ENCODE results near the gene OR3A3.
"Not testable (repeated sequence)": the region's sequence is repeated elsewhere in the genome, so short reads cannot be mapped to it uniquely, and the experiment has no call there.

OR3A3 gene

GRCh38 chr17:3411070-3411469 lies at the start of gene OR3A3:
Gene OR3A3 (plus strand): TSS chr17:3411370.
- no peak for DNase-seq (ENCODE audit: low read depth)

GRCh38 chr17:3371167-3371566 lies 40.0 kb upstream of the OR3A3 start:
- DNase-seq (ENCODE audit: low read depth) = not testable (repeated sequence)

- no peak for DNase-seq (ENCODE audit: low read depth)
Measured at GRCh38 chr17:3378321-3378720, 32.8 kb upstream of the OR3A3 start.

GRCh38 chr17:3381957-3382356 lies 29.2 kb upstream of the OR3A3 start:
- no peak for DNase-seq (ENCODE audit: low read depth)

DNA sequence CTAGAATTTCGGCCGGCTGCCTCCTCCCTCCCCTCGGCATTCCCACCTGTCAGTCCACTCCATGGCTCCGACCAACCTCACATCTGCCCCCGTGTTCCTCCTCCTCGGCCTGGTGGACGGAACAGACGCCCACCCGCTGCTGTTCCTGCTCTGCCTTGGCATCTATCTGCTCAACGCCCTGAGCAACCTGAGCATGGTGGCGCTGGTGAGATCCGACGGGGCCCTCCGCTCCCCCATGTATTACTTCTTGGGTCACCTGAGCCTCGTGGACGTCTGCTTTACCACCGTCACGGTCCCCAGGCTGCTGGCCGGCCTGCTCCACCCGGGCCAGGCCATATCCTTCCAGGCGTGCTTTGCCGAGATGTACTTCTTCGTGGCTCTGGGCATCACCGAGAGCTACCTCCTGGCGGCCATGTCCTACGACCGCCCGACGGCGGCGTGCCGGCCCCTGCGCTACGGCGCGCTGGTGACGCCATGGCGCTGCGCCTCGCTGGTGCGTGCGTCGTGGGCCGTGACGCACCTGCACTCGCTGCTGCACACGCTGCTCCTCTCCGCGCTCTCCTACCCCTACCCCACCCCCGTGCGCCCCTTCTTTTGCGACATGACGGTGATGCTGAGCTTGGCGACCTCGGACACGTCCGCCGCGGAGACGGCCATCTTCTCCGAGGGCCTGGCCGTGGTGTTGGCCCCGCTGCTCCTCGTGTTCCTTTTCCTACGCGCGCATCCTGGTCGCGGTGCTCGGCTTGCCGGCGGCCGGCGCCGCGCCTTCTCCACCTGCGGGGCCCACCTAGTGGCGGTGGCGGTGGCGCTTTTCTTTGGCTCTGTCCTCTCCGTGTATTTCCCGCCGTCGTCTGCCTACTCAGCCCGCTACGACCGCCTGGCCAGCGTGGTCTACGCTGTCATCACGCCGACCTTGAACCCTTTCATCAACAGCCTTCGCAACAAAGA lies 25.0 kb upstream of the OR3A3 start, which contains the start of gene OR3A2:
OR3A2 (minus strand) TSS at position 440 of the 948 bp plus-strand sequence.
- peak; percentile 43 for DNase-seq (ENCODE audit: low read depth)

GRCh38 chr17:3389791-3390190 lies 21.4 kb upstream of the OR3A3 start:
- DNase-seq (ENCODE audit: low read depth) = no peak

DNA sequence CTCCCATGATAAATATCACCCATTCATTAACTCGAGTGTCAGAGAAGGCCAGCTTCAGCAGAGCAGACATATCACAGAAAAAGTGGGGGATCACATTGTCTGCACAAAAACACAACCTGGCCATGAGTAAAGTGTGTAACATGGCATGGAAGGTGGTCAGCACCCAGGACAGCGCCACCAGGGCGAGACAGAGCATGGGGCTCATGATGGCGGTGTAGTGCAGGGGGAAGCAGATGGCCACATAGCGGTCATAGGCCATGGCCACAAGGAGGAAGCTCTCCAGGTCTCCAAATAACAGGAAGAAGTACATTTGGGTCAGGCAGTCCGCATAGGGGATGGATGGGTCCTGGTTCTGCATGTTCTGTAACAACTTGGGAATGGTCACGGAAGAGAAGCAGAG lies 13.4 kb upstream of the OR3A3 start:
- not testable (repeated sequence) for DNase-seq (ENCODE audit: low read depth)

- DNase-seq (ENCODE audit: low read depth) = no peak
Measured at GRCh38 chr17:3398310-3398709, 12.9 kb upstream of the OR3A3 start, which contains the start of gene OR1E1. Gene OR1E1 (minus strand): TSS chr17:3398410. CDS start chr17:3398410, 0 bp downstream.

- no peak for DNase-seq (ENCODE audit: low read depth)
Measured at GRCh38 chr17:3400055-3400454, 11.1 kb upstream of the OR3A3 start.

- DNase-seq (ENCODE audit: low read depth) = no peak
Measured at GRCh38 chr17:3401786-3402185, 9.4 kb upstream of the OR3A3 start.

DNA sequence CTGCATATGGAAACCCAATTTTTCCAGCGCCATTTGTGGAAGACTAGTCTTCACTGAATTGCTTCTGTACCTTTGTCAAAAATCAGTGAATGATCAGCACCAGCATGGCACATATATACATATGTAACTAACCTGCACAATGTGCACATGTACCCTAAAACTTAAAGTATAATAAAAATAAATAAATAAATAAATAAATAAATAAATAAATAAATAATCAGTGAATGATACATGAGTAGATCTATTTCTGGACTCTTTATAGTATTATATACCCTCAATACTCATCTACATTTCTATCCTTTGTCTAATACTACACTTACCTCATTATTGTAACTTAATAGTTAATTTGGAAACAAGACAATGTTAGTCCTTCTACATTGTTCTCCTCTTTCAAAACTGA lies 7.3 kb upstream of the OR3A3 start:
- not testable (repeated sequence) for DNase-seq (ENCODE audit: low read depth)

DNA sequence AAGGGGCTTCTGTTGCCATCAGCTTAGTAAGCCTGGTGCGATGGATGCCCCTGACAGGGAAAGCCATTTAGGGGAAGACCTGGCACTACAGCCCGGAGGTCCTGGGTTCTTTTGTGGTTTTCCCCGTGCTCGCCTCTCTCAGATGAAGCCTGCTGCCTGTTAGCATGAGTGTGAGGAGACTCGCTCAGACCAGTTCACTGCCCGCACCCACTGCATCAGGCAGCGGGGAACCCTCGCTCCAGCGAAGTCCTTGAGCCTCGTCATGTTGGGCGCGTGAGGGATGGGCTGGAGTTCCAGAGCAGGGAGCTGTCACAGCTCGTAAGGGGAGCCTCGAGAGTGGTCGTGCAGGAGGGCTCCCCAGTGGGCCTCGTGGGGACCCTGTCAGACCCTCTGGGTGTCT lies 1.0 kb downstream of the OR3A3 start:
- DNase-seq (ENCODE audit: low read depth) = not testable (repeated sequence)

DNA sequence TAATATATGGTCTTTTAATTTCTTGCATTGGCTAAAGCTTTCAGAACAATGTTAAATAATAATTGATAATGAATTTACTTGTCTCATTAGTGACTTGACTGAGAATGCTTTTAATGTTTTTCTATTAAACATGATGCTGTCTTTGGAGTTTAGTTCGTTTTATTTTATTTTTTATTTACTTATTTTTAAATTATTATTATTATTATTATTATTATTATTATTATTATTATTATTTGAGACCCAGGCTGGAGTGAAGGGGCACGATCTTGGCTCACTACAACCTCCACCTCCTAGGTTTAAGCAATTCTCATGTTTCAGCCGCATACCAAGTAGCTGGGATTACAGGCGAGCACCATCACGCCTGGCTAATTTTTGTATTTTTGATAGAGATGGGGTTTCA lies 4.4 kb downstream of the OR3A3 start:
- no peak for DNase-seq (ENCODE audit: low read depth)

GRCh38 chr17:3418222-3418621 lies 7.1 kb downstream of the OR3A3 start:
- no peak for DNase-seq (ENCODE audit: low read depth)

GRCh38 chr17:3433215-3433614 lies 22.0 kb downstream of the OR3A3 start:
- peak; percentile 2 for DNase-seq (ENCODE audit: low read depth)

DNA sequence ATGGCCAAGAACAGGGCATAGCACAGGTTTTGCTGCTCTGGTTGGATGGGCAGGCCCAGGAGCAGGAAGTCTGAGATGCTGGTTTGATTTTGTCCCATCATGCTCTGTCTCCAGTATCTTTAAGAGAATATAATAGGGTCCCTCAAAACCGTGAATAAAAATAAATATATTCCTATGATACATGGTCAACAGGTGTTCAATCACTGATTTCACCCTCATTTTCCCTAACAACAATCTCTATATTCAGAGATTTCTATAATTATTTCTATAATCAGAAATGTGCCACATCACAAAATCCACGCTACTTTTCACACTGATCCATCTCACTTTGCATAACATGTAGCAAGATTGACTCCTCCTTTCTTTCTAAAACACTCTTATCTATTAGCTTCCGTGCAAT lies 22.6 kb downstream of the OR3A3 start, which contains the start of gene OR1E2:
OR1E2 (minus strand) TSS at position 101 of the 400 bp plus-strand sequence; CDS start at position 101, 0 bp downstream.
- DNase-seq (ENCODE audit: low read depth) = no peak

GRCh38 chr17:3438368-3438767 lies 27.2 kb downstream of the OR3A3 start:
- no peak for DNase-seq (ENCODE audit: low read depth)

- DNase-seq (ENCODE audit: low read depth) = no peak
Measured at GRCh38 chr17:3440451-3440850, 29.3 kb downstream of the OR3A3 start.

GRCh38 chr17:3447625-3448024 lies 36.5 kb downstream of the OR3A3 start:
- DNase-seq (ENCODE audit: low read depth) = no peak

GRCh38 chr17:3448059-3448665 lies 37.0 kb downstream of the OR3A3 start:
- DNase-seq (ENCODE audit: low read depth) = no peak

- DNase-seq (ENCODE audit: low read depth) = not testable (repeated sequence)
Measured at GRCh38 chr17:3466355-3466754, 55.2 kb downstream of the OR3A3 start.

GRCh38 chr17:3469529-3469928 lies 58.4 kb downstream of the OR3A3 start:
- DNase-seq (ENCODE audit: low read depth) = no peak

GRCh38 chr17:3471599-3471998 lies 60.4 kb downstream of the OR3A3 start, which contains the start of gene SPATA22:
Gene SPATA22 (minus strand): TSS chr17:3471819. CDS start chr17:3469325, 2,494 bp downstream.
- no peak for DNase-seq (ENCODE audit: low read depth)
